ENCODE data around the gene SLC35F3.
"Not testable (repeated sequence)": the region's sequence is repeated elsewhere in the genome, so short reads cannot be mapped to it uniquely, and the experiment has no call there.

Gene SLC35F3

DNA sequence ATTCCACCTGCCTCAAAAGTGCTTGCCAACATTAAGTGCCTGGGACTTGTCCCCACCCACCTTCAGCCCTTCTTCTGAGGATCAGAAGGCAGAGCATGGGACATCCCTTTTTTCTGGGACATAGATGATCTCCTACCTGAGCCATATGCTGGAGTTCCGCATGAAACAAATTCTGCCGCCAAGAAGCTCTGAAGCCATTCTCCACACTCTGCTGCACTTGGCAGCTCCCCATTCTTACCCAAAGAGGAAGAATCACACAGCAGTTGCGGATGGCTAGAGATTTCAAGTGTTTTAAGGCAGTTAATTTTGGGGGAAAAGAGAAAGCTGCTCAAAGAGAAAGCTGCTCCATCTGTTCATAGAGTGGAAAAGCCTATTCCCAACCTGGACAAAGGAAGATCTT lies 271.5 kb downstream of the SLC35F3 start:
- FAIRE-seq, result no peak
- DNase-seq (ENCODE audit: insufficient read length), result no peak
- TF ChIP-seq POLR2A (IDR thresholded peaks at IDR 0.05; ENCODE audit: low read depth, low read length) (no peak), TAF1 (IDR thresholded peaks at IDR 0.05; ENCODE audit: borderline replicate concordance, low read depth, low read length) (no peak), POLR2AphosphoS5 (IDR thresholded peaks at IDR 0.05; ENCODE audit: low read depth, low read length) (no peak)

DNA sequence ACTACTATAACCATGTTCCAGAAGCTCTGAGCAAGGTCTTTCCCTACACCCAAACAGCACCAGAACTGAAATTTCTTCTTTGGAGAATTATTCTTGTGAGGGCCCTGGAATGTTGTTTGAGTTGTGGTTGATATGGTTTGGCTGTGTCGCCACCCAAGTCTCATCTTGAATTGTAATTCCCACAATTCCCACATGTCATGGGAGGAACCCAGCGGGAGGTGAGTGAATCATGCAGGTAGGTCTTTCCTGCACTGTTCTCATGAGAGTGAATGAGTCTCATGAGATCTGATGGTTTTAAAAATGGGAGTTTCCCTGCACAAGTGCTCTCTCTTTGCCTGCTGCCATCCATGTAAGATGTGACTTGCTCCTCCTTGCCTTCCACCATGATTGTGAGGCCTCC lies 272.4 kb downstream of the SLC35F3 start:
- not testable (repeated sequence) for DNase-seq (ENCODE audit: insufficient read length); FAIRE-seq

DNA sequence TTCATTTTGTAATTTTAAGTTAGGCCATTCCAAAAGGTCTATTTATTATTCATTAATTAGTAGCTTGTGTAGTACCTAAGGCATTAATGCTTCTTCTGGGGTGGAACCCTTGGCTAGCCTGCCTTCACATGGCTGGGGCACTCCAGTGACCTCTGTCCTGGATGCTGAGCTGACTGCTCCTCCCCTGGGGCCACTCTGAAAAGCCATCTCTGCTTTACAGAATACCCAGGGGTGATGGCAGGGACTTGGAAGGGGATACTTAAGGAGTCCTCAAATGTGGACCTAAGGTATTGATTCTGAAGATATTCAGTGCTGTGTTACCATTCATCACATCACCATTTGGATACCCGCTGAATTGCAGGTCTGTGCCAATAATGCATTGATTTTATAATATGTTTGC lies 281.0 kb downstream of the SLC35F3 start:
- DNase-seq (ENCODE audit: insufficient read length), result no peak
- FAIRE-seq, result no peak
- TF ChIP-seq TAF1 (IDR thresholded peaks at IDR 0.05; ENCODE audit: borderline replicate concordance, low read depth, low read length), result no peak
- no peak for TF ChIP-seq POLR2AphosphoS5 (IDR thresholded peaks at IDR 0.05; ENCODE audit: low read depth, low read length)
- TF ChIP-seq POLR2A (IDR thresholded peaks at IDR 0.05; ENCODE audit: low read depth, low read length), result no peak

DNA sequence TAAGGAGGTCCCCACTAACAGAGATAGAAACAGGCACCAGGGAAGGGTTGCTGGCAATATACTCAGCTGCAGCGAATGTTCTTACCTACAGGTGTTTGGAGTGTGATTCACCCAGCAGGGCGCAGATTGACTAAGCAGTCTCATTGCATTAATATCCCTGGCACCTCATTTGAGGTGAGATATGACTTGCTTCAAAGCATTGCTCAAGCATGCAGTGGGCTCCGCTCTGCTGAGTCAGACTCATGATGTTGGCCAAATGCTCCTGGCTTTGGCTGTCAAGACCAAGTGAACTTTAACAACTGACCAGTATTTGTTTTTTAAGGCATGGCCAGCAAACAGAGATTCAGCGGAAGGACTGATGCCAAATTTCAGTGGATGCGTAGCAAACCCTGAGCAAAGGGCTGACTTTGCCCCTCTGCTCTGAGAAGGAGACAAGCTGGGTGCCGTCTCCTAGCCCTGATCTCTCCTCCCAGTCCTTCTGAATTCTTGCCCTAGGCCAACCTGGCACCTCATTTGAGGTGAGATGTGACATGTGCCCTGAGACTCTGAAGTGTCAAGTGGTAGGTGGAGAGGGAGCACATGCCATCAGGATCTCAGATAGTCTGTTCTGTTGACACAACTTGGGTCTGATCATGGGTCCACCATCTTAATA lies 281.7 kb downstream of the SLC35F3 start:
- TF ChIP-seq POLR2AphosphoS5 (IDR thresholded peaks at IDR 0.05; ENCODE audit: low read depth, low read length), result no peak
- DNase-seq (ENCODE audit: insufficient read length), result no peak
- FAIRE-seq, result no peak

DNA sequence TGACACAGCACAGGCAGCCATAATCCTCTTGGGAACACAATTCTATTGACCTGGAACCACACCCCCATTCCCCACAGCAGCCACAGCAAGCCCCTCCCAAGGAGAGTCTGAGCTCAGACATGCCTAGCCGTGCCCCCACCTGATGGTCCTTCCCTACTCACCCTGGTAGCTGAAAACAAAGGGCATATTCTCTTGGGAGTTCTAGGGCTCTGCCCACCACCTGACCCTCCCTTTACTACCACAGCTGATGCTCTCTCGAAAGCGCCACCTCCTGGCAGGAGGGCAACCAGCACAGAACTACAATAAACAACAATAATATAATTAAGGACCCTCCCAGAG lies 283.9 kb downstream of the SLC35F3 start:
- no peak for TF ChIP-seq POLR2A (IDR thresholded peaks at IDR 0.05; ENCODE audit: low read depth, low read length)
- no peak for TF ChIP-seq POLR2AphosphoS5 (IDR thresholded peaks at IDR 0.05; ENCODE audit: low read depth, low read length)
- no peak for TF ChIP-seq TAF1 (IDR thresholded peaks at IDR 0.05; ENCODE audit: borderline replicate concordance, low read depth, low read length)
- FAIRE-seq, result no peak

DNA sequence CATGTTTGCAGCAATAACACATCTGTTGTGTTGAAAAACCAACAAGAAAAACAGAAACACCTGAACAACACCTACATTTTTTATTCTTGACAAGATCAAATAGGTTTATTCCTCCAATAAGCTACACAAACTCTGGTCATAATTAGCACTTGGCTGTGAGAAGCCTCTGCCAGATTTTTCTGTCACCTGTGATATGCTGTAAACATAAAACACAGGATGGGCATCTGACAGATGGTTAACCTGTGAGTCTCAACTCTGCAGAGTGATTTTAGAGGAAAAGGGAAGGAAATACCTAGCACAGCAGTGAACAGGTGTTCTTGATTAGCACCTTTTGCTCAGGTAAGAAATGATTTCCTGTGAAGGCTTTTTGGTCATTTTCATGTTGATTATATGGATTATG lies 293.4 kb downstream of the SLC35F3 start:
- DNase-seq (ENCODE audit: insufficient read length) (no peak), FAIRE-seq (no peak)

More for the DNA sequence above, 283.9 kb downstream of the SLC35F3 start:
- no peak for DNase-seq (ENCODE audit: insufficient read length)

DNA sequence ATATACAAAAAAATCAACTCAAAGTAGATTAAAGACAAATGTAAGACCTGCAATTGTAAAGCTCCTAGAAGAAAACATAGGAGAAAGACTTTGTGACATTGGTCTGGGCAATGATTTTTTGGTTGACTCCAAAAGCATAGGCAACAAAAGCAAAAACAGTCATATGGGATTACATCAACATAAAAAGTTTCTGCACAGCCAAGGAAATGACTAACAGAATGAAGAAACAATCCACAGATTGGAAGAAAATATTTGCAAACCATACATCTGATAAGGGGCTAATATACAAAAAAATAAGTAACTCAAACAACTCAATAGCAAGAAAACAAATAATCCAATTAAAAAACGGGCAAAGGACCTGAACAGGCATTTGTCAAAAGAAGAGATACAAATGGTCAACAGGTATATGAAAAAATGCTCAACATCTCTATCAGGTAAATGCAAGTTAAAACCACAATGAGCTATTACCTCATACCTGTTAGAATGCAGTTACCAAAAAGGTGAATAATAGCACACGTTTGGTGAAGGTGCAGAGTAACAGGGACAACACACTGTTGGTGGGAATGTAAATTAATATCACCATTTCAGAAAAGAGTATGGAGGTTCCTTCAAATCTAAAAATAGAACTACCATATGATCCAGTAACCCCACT lies 295.1 kb downstream of the SLC35F3 start:
- no peak for FAIRE-seq
- TF ChIP-seq POLR2A (IDR thresholded peaks at IDR 0.05; ENCODE audit: low read depth, low read length), result no peak
- TF ChIP-seq TAF1 (IDR thresholded peaks at IDR 0.05; ENCODE audit: borderline replicate concordance, low read depth, low read length), result no peak
- no peak for TF ChIP-seq POLR2AphosphoS5 (IDR thresholded peaks at IDR 0.05; ENCODE audit: low read depth, low read length)

More for the DNA sequence above, 293.4 kb downstream of the SLC35F3 start:
- TF ChIP-seq POLR2A (IDR thresholded peaks at IDR 0.05; ENCODE audit: low read depth, low read length), result no peak
- no peak for TF ChIP-seq POLR2AphosphoS5 (IDR thresholded peaks at IDR 0.05; ENCODE audit: low read depth, low read length)
- no peak for TF ChIP-seq TAF1 (IDR thresholded peaks at IDR 0.05; ENCODE audit: borderline replicate concordance, low read depth, low read length)

DNA sequence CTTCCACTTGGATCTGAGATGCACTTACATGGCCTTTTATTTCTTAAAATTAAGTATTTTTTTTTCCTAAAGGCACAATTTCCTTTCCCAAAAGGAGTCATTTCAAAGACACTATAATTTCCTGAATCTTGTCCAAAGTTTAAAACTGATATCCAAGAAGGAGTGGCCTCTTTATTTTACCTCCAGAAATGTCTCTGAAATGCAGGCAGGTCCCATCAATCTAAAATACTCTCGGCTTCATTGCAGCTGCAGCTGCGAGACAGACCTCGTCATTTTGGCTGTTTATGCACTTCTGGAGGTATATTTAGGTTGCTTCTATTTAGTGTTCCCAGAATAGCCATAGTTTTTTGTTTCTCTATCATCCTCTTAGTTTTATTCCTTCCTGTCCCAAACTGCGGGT lies 296.1 kb downstream of the SLC35F3 start:
- no peak for FAIRE-seq

More for the DNA sequence above, 295.1 kb downstream of the SLC35F3 start:
- DNase-seq (ENCODE audit: insufficient read length), result no peak

DNA sequence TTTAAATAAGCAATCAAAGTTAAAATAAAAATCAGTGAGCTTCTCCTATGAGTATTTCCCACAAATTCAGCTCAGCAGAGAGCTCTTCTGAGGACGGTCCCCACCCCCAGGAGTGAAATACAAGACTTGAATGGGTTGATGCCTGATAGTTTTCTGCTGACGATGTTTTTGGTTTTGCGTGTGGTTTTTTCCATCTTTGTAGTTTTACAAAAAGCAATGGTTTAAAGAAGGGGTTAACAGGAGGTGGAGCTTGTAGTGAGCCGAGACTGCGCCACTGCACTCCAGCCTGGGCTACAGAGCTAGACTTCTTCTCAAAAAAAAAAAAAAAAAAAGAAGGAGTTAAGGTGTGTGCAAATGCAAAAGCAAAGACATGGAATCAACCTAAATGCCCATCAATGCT lies 297.1 kb downstream of the SLC35F3 start:
- no peak for DNase-seq (ENCODE audit: insufficient read length)
- TF ChIP-seq POLR2A (IDR thresholded peaks at IDR 0.05; ENCODE audit: low read depth, low read length) (no peak), POLR2AphosphoS5 (IDR thresholded peaks at IDR 0.05; ENCODE audit: low read depth, low read length) (no peak), TAF1 (IDR thresholded peaks at IDR 0.05; ENCODE audit: borderline replicate concordance, low read depth, low read length) (no peak)
- no peak for FAIRE-seq

More for the DNA sequence above, 296.1 kb downstream of the SLC35F3 start:
- TF ChIP-seq POLR2A (IDR thresholded peaks at IDR 0.05; ENCODE audit: low read depth, low read length), result no peak
- no peak for DNase-seq (ENCODE audit: insufficient read length)

DNA sequence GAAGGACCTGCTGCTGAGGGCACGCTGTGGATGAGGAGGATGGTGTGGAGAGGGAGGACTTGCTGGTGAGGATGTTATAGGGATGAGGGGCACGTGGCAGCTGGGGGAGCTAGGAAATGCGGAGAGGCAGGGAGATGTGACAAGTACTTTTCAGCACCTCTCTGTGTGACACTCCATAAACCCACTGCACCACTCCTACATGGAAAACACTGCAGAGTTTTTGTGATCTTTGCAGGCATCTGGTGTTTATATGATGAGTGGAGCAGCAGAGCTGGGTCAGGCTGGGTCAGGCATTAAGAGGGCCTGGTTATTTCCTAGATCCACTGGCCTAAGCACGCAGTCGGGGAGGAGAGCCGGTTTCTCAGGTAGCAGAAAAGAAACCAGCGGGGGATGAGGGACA lies 301.5 kb downstream of the SLC35F3 start:
- DNase-seq (ENCODE audit: insufficient read length), result no peak
- no peak for FAIRE-seq
- no peak for TF ChIP-seq TAF1 (IDR thresholded peaks at IDR 0.05; ENCODE audit: borderline replicate concordance, low read depth, low read length)
- TF ChIP-seq POLR2A (IDR thresholded peaks at IDR 0.05; ENCODE audit: low read depth, low read length), result no peak
- TF ChIP-seq POLR2AphosphoS5 (IDR thresholded peaks at IDR 0.05; ENCODE audit: low read depth, low read length), result no peak

DNA sequence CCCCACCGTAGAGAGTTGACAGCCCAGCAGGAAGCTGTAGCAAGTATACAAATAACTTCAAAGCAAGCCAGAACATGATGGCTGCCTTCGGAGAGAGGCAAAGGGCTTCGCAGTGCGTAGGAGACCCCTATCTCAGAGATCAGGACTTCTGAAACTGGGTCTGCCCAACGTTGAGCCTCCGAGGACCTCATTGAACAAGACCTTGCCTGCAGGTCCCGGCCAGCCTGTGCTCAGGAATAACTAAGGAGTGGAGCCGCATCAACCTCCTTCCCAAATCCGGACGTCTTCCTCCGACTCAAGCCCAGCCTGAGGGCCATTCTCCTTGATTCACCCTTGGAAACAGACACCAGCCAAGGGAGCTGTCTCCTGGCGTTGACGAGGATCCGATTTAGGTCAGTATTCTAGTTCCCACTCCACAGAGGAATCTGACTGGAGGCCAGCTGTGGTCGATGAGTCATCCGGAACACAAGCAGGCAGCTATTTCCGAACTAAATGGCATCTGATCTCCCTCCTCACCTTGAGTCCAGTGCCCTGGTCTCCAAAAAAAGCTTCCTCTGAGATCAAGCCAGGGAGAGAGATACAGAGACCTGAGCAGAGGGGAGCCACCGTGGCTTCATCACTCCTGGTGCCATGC lies 302.3 kb downstream of the SLC35F3 start:
- FAIRE-seq (no peak), DNase-seq (ENCODE audit: insufficient read length) (no peak)
- TF ChIP-seq TAF1 (IDR thresholded peaks at IDR 0.05; ENCODE audit: borderline replicate concordance, low read depth, low read length) (no peak), POLR2AphosphoS5 (IDR thresholded peaks at IDR 0.05; ENCODE audit: low read depth, low read length) (no peak), POLR2A (IDR thresholded peaks at IDR 0.05; ENCODE audit: low read depth, low read length) (no peak)

DNA sequence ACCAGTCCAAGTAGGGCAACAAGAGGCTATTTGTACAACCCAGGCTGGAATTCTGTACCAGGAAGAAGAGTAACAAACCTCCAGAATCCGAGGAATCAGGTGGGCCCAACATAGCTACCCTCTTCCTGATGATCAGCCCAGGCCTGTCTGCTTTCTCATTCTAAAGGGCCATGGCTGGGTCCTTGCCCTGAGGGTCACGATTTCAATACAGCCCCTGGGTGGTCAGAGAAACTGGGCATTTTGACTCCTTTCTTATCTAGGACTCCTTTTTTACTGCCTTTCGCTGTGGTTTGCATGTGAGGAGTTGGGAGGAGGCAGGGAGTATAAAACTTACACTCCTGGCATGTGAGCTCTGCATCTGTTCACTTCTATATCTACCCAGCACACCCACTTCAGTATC lies 303.9 kb downstream of the SLC35F3 start:
- DNase-seq (ENCODE audit: insufficient read length) (no peak), FAIRE-seq (no peak)
- TF ChIP-seq TAF1 (IDR thresholded peaks at IDR 0.05; ENCODE audit: borderline replicate concordance, low read depth, low read length), result no peak
- TF ChIP-seq POLR2A (IDR thresholded peaks at IDR 0.05; ENCODE audit: low read depth, low read length), result no peak
- no peak for TF ChIP-seq POLR2AphosphoS5 (IDR thresholded peaks at IDR 0.05; ENCODE audit: low read depth, low read length)
